ENCODE measurements around the gene NSUN7.
A peak's percentile ranks its signal among the peaks of the same experiment; 100 is the strongest.
"Not testable (repeated sequence)": the region's sequence is repeated elsewhere in the genome, so short reads cannot be mapped to it uniquely, and the experiment has no call there.

NSUN7 gene

GRCh38 chr4:40737879-40738278, 11.9 kb upstream of the NSUN7 start:
- DNase-seq = no peak

GRCh38 chr4:40739347-40739746, 10.4 kb upstream of the NSUN7 start:
- no peak for DNase-seq

GRCh38 chr4:40744218-40744617, 5.5 kb upstream of the NSUN7 start:
- DNase-seq = no peak

- no peak for DNase-seq
Measured at GRCh38 chr4:40745285-40745984, 4.3 kb upstream of the NSUN7 start.

GRCh38 chr4:40747207-40747835, 2.4 kb upstream of the NSUN7 start:
- DNase-seq = no peak

- peak; percentile 51 for DNase-seq
Measured at GRCh38 chr4:40750461-40751258, 905 bp downstream of the NSUN7 start.

- DNase-seq = no peak
Measured at GRCh38 chr4:40755616-40756015, 5.9 kb downstream of the NSUN7 start.

GRCh38 chr4:40763228-40763716, 13.5 kb downstream of the NSUN7 start:
- DNase-seq = no peak

GRCh38 chr4:40769266-40769665, 19.5 kb downstream of the NSUN7 start:
- DNase-seq = no peak

- no peak for DNase-seq
Measured at GRCh38 chr4:40778090-40778489, 28.3 kb downstream of the NSUN7 start.

- DNase-seq = no peak
Measured at GRCh38 chr4:40782876-40783275, 33.1 kb downstream of the NSUN7 start.

GRCh38 chr4:40785727-40786126, 36.0 kb downstream of the NSUN7 start:
- no peak for DNase-seq

GRCh38 chr4:40788331-40788730, 38.6 kb downstream of the NSUN7 start:
- DNase-seq = no peak

GRCh38 chr4:40789031-40789430, 39.3 kb downstream of the NSUN7 start:
- DNase-seq = no peak

- no peak for DNase-seq
Measured at GRCh38 chr4:40789771-40790170, 40.0 kb downstream of the NSUN7 start.

GRCh38 chr4:40800064-40800463, 50.3 kb downstream of the NSUN7 start:
- DNase-seq = no peak

- no peak for DNase-seq
Measured at GRCh38 chr4:40804598-40804997, 54.8 kb downstream of the NSUN7 start.

- DNase-seq = no peak
Measured at GRCh38 chr4:40808926-40809457, 59.2 kb downstream of the NSUN7 start.

GRCh38 chr4:40811956-40812355, 62.2 kb downstream of the NSUN7 start:
- no peak for DNase-seq

- DNase-seq = no peak
Measured at GRCh38 chr4:40812386-40812785, 62.6 kb downstream of the NSUN7 start.

GRCh38 chr4:40812856-40813255, 63.1 kb downstream of the NSUN7 start:
- no peak for DNase-seq

- DNase-seq = not testable (repeated sequence)
Measured at GRCh38 chr4:40817157-40817556, 67.4 kb downstream of the NSUN7 start.

GRCh38 chr4:40820101-40820500, 70.3 kb downstream of the NSUN7 start:
- no peak for DNase-seq

Measured in right forelimb (tissue), 1 donor.